GM12878 (cell line): ENCODE results near the gene RALGAPA2. TPM values are rescaled to one million over a fixed set of nuclear protein-coding genes. Genes with fewer than 3 reads are reported as not detected.

ENCODE experiments used
- ATAC-seq: fragments of 200-7000 bp; cut with Tn5 transposase; 3 replicates; pipeline ENCODE4 v1.9.1; 2020; ENCODE audit warnings: mild to moderate bottlenecking, moderate library complexity
- BruUV-seq: library from RNA; stranded (reverse); fragments of 400-500 nt; replicated peaks from 2 replicates; lab custom pipeline; 2021; lab: Mats Ljungman, UMichigan
- CTCF ChIA-PET: fragments of 300-600 bp; sonication (Branson Sonifier 250); formaldehyde crosslinking; extraction: SDS; loops from one replicate; lab custom pipeline; 2021; ENCODE audit warnings: inconsistent platforms; lab: Yijun Ruan, JAX
- POLR2A ChIA-PET: fragments of 350-600 bp; formaldehyde crosslinking; extraction: SDS; loops from one replicate; lab custom pipeline; 2021; ENCODE audit warnings: inconsistent platforms; lab: Charles Lee
- RAD21 ChIA-PET: fragments of 300-600 bp; sonication (Branson Sonifier 250); formaldehyde crosslinking; loops from one replicate; lab custom pipeline; 2023; ENCODE audit warnings: antibody characterized with exemption; ENCODE audit not compliant: unreplicated experiment; lab: Charles Lee
- SMC1A ChIA-PET: fragments of 300-600 bp; sonication (Branson Sonifier 250); formaldehyde crosslinking; loops from one replicate; lab custom pipeline; 2023; ENCODE audit not compliant: unreplicated experiment, uncharacterized antibody; lab: Charles Lee
- DNase-seq: peaks from one replicate; pipeline ENCODE4 v3.0.0-alpha.2; 2011; ENCODE audit warnings: low read depth, low spot score
- FAIRE-seq: peaks from 3 replicates; lab custom pipeline; 2011; peaks lifted over from hg19 to GRCh38; lab: Jason Lieb, UNC
- H2AFZ ChIP-seq: 2 replicates; pipeline ENCODE4 v1.6.0; 2011; ENCODE audit warnings: low read depth, low read length, control low read depth; ENCODE audit not compliant: control insufficient read depth
- H3K27ac ChIP-seq: 2 replicates; pipeline ENCODE4 v1.5.1; 2011; ENCODE audit warnings: control low read depth; ENCODE audit not compliant: control insufficient read depth, insufficient read depth
- H3K27me3 ChIP-seq, 2 experiments: replicated peaks in 1 of 2; 2 replicates each; pipeline versions ENCODE4 v1.6.0 to v1.6.1; 2011; ENCODE audit warnings: low read length in 1 of 2; ENCODE audit not compliant: control insufficient read depth in 2 of 2, insufficient read depth in 2 of 2
- H3K36me3 ChIP-seq, 2 experiments: 2 replicates each; pipeline ENCODE4 v1.5.1; 2011; ENCODE audit warnings: low read length in 1 of 2; ENCODE audit not compliant: control insufficient read depth in 2 of 2, insufficient read depth in 2 of 2
- H3K4me1 ChIP-seq: 2 replicates; pipeline ENCODE4 v1.6.1; 2011; ENCODE audit warnings: mild to moderate bottlenecking, low read length, moderate library complexity, mixed read lengths; ENCODE audit not compliant: control insufficient read depth, insufficient read depth
- H3K4me2 ChIP-seq: 2 replicates; pipeline ENCODE4 v1.6.0; 2011; ENCODE audit warnings: control low read depth; ENCODE audit not compliant: control insufficient read depth, insufficient read depth
- H3K4me3 ChIP-seq: fragments of 200-600 bp; sonication (generic); 2 replicates; pipeline ENCODE4 v1.5.1; 2016
- H3K79me2 ChIP-seq: 2 replicates; pipeline ENCODE4 v1.6.0; 2011; ENCODE audit warnings: low read length; ENCODE audit not compliant: control insufficient read depth, insufficient read depth
- H3K9ac ChIP-seq: 2 replicates; pipeline ENCODE4 v1.8.0; 2011; ENCODE audit warnings: low read length, control low read depth, mixed read lengths; ENCODE audit not compliant: control insufficient read depth, insufficient read depth
- H3K9me3 ChIP-seq: replicated peaks from 3 replicates; pipeline ENCODE4 v1.5.1; 2011; ENCODE audit warnings: mild to moderate bottlenecking, low read length; ENCODE audit not compliant: control insufficient read depth, insufficient read depth
- H4K20me1 ChIP-seq: 2 replicates; pipeline ENCODE4 v1.6.0; 2011; ENCODE audit not compliant: control insufficient read depth, insufficient read depth
- EGR1 ChIP-seq, 2 experiments: IDR thresholded peaks; 1 replicate in 1 of 2; 2 replicates in 1 of 2; pipeline ENCODE4 v1.6.1; 2011 to 2012; ENCODE audit warnings: low read depth in 2 of 2, low read length in 2 of 2, borderline replicate concordance in 1 of 2, mild to moderate bottlenecking in 1 of 2, moderate library complexity in 1 of 2
- IRF4 ChIP-seq: IDR thresholded peaks from 2 replicates; pipeline ENCODE4 v1.6.1; 2011; ENCODE audit warnings: low read depth, low read length
- JUND ChIP-seq: IDR thresholded peaks from 2 replicates; pipeline ENCODE4 v1.6.1; 2012; ENCODE audit warnings: low read depth, mild to moderate bottlenecking, low read length, improper control_type of control experiment, moderate library complexity
- KDM1A ChIP-seq: fragments of 200-600 bp; sonication (generic); IDR thresholded peaks from 2 replicates; pipeline ENCODE4 v1.6.1; 2016; ENCODE audit warnings: borderline replicate concordance
- KLF5 ChIP-seq: fragments of 450-650 bp; IDR thresholded peaks from 2 replicates; pipeline ENCODE4 v1.6.1; 2014; ENCODE audit warnings: mild to moderate bottlenecking; ENCODE audit not compliant: partially characterized antibody
- MEF2B ChIP-seq: fragments of 450-650 bp; IDR thresholded peaks from 2 replicates; pipeline ENCODE4 v1.6.1; 2018; ENCODE audit warnings: mild to moderate bottlenecking, moderate library complexity; ENCODE audit not compliant: partially characterized antibody, poor library complexity, severe bottlenecking
- MTA2 ChIP-seq: fragments of 450-650 bp; IDR thresholded peaks from 2 replicates; pipeline ENCODE4 v1.6.1; 2016; ENCODE audit warnings: low read depth, mild to moderate bottlenecking, moderate library complexity
- MXI1 ChIP-seq: fragments of 150-350 bp; IDR thresholded peaks from 2 replicates; pipeline ENCODE4 v1.6.1; 2011; ENCODE audit warnings: low read depth, mild to moderate bottlenecking, inconsistent platforms, low read length, improper control_type of control experiment
- MYB ChIP-seq: fragments of 150-350 bp; IDR thresholded peaks from 2 replicates; pipeline ENCODE4 v1.6.1; 2014; ENCODE audit warnings: mild to moderate bottlenecking, low read depth, low read length, borderline replicate concordance
- NRF1 ChIP-seq: conservative IDR thresholded peaks from 2 replicates; pipeline ENCODE4 v1.6.1; 2011; ENCODE audit warnings: mild to moderate bottlenecking, low read depth, low read length, improper control_type of control experiment
- RAD21 ChIP-seq: IDR thresholded peaks from 2 replicates; pipeline ENCODE4 v1.6.1; 2011; ENCODE audit warnings: mild to moderate bottlenecking, low read depth, low read length, moderate library complexity; ENCODE audit not compliant: insufficient read depth
- RUNX3 ChIP-seq: IDR thresholded peaks from 2 replicates; pipeline ENCODE4 v1.6.1; 2012; ENCODE audit warnings: low read length, inconsistent platforms
- WRNIP1 ChIP-seq: IDR thresholded peaks from 2 replicates; pipeline ENCODE4 v1.6.1; 2011; ENCODE audit warnings: low read depth, low read length, improper control_type of control experiment, borderline replicate concordance
- YBX1 ChIP-seq: fragments of 450-650 bp; IDR thresholded peaks from 2 replicates; pipeline ENCODE4 v1.6.1; 2016; ENCODE audit warnings: antibody characterized with exemption
- ZNF24 ChIP-seq: fragments of 450-650 bp; IDR thresholded peaks from 2 replicates; pipeline ENCODE4 v1.6.1; 2017; ENCODE audit warnings: antibody characterized with exemption, mild to moderate bottlenecking
- in situ Hi-C: fragments of 300-500 bp; cut with MboI; formaldehyde crosslinking; loops from 9 replicates; pipeline ENCODE4 v1.14.3; 2018; ENCODE audit warnings: mixed read lengths
- intact Hi-C: fragments of 100-400 bp; cut with micrococcal nuclease; formaldehyde crosslinking; loops from one replicate; pipeline ENCODE4 v1.14.2; 2022; ENCODE audit not compliant: unreplicated experiment
- polyA plus RNA-seq, 11 experiments: library from polyadenylated mRNA; depleted of rRNA in 4 of 11; unstranded in 6 of 11; stranded (reverse) in 5 of 11; fragments of >200 nt; fragmentation: Nextera tagmentation in 4 of 11; fragmentation: Illumina TruSeq in 1 of 11; extraction: Ambion mirVana in 4 of 11; extraction: Trizol in 1 of 11; gene quantifications; 1 replicate in 1 of 11; 2 replicates in 10 of 11; pipeline versions ENCODE4 v1.2.1 to v1.2.3, GENCODE V29; 2011 to 2016; ENCODE audit warnings: inconsistent platforms in 2 of 11, missing spikeins in 2 of 11, low read depth in 1 of 11
- total RNA-seq, 4 experiments: library from RNA; depleted of rRNA in 3 of 4; stranded (reverse); fragments of >200 nt in 3 of 4; fragmentation: Illumina TruSeq in 1 of 4; extraction: Trizol in 1 of 4; gene quantifications; 2 replicates each; pipeline versions ENCODE4 v1.2.1 to v1.2.3, GENCODE V29; 2013 to 2021
- TF ChIP-seq, protein P1 (sequence below): fragments of 450-650 bp; IDR thresholded peaks from 2 replicates; pipeline ENCODE4 v1.6.1; 2017; ENCODE audit warnings: low read depth, mild to moderate bottlenecking, moderate library complexity
- TF ChIP-seq, protein P2 (sequence below): fragments of 150-350 bp; IDR thresholded peaks from 2 replicates; pipeline ENCODE4 v1.6.1; 2016; ENCODE audit warnings: low read depth, low read length
- TF ChIP-seq, protein P3 (sequence below): fragments of 450-650 bp; IDR thresholded peaks from 2 replicates; pipeline ENCODE4 v1.6.1; 2016; ENCODE audit warnings: mild to moderate bottlenecking

Gene RALGAPA2
- total and polyA plus RNA-seq, 10 of the 15 experiments (the other 5 are each of a cell fraction or from before 2014, with no cell fraction given) = 2.9 to 29.4 (median 19.6) TPM

DNA sequence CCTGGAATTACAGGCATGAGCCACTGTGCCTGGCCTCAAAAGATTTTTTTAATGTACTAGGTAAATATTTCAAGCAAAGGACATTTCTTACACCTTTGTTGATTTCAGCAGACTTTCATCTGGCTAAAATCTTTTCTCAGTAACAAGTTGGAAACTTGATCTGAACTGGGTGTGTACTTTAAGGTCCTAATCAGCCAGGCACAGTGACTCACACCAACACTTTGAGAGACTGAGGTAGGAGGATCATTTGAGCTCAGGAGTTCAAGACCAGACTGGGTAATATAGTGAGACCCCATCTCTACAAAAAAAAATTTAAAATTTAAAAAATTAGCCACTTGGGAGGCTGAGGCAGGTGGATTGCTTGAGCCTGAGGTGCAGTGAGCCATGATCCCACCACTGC, 7.0 kb upstream of the RALGAPA2 start:
- Histone ChIP-seq H3K9me3 (no peaks in the 10 kb centered on the region), H4K20me1 (no peaks in the 10 kb centered on the region), H3K4me3 (no peak overlapping the region), H3K4me1 (0 out of 2 replicates have a peak, but pooled peaks cover 2% of the 10 kb centered on the region), H2AFZ (no peak overlapping the region), H3K27ac (no peak overlapping the region), H3K79me2 (no peaks in the 10 kb centered on the region), H3K9ac (no peak overlapping the region), H3K4me2 (no peak overlapping the region), H3K27me3 (no peaks in the 10 kb centered on the region), H3K36me3 (no peaks in the 10 kb centered on the region)
- TF ChIP-seq, protein P1, sequence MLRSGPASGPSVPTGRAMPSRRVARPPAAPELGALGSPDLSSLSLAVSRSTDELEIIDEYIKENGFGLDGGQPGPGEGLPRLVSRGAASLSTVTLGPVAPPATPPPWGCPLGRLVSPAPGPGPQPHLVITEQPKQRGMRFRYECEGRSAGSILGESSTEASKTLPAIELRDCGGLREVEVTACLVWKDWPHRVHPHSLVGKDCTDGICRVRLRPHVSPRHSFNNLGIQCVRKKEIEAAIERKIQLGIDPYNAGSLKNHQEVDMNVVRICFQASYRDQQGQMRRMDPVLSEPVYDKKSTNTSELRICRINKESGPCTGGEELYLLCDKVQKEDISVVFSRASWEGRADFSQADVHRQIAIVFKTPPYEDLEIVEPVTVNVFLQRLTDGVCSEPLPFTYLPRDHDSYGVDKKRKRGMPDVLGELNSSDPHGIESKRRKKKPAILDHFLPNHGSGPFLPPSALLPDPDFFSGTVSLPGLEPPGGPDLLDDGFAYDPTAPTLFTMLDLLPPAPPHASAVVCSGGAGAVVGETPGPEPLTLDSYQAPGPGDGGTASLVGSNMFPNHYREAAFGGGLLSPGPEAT = no peak
- TF ChIP-seq YBX1 (no peak), ZNF24 (no peak), NRF1 (no peak), RAD21 (no peak), MEF2B (no peak), EGR1 (IDR thresholded peaks at IDR 0.05; ENCODE audit: borderline replicate concordance in 1 of 2, low read depth in 2 of 2, low read length in 2 of 2) (no peak), JUND (no peak), KDM1A (no peak), KLF5 (no peak), MXI1 (no peak), MTA2 (no peak), MYB (no peak), WRNIP1 (no peak), IRF4 (no peak), RUNX3 (no peak)
- TF ChIP-seq, protein P2, sequence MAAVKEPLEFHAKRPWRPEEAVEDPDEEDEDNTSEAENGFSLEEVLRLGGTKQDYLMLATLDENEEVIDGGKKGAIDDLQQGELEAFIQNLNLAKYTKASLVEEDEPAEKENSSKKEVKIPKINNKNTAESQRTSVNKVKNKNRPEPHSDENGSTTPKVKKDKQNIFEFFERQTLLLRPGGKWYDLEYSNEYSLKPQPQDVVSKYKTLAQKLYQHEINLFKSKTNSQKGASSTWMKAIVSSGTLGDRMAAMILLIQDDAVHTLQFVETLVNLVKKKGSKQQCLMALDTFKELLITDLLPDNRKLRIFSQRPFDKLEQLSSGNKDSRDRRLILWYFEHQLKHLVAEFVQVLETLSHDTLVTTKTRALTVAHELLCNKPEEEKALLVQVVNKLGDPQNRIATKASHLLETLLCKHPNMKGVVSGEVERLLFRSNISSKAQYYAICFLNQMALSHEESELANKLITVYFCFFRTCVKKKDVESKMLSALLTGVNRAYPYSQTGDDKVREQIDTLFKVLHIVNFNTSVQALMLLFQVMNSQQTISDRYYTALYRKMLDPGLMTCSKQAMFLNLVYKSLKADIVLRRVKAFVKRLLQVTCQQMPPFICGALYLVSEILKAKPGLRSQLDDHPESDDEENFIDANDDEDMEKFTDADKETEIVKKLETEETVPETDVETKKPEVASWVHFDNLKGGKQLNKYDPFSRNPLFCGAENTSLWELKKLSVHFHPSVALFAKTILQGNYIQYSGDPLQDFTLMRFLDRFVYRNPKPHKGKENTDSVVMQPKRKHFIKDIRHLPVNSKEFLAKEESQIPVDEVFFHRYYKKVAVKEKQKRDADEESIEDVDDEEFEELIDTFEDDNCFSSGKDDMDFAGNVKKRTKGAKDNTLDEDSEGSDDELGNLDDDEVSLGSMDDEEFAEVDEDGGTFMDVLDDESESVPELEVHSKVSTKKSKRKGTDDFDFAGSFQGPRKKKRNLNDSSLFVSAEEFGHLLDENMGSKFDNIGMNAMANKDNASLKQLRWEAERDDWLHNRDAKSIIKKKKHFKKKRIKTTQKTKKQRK = no peak
- TF ChIP-seq, protein P3, sequence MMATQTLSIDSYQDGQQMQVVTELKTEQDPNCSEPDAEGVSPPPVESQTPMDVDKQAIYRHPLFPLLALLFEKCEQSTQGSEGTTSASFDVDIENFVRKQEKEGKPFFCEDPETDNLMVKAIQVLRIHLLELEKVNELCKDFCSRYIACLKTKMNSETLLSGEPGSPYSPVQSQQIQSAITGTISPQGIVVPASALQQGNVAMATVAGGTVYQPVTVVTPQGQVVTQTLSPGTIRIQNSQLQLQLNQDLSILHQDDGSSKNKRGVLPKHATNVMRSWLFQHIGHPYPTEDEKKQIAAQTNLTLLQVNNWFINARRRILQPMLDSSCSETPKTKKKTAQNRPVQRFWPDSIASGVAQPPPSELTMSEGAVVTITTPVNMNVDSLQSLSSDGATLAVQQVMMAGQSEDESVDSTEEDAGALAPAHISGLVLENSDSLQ = no peak
- RAD21 ChIA-PET = no interaction called here
- CTCF ChIA-PET = no interaction called here
- ATAC-seq = no peak
- SMC1A ChIA-PET = no interaction called here
- DNase-seq = no peak
- BruUV-seq = no TSS peak
- in situ Hi-C loops (no loop called here), intact Hi-C loops (no loop called here)
- no peak for FAIRE-seq
- POLR2A ChIA-PET = no interaction called here
